OCI-LY7 (cell line): ENCODE results near the gene SEMA3C. TPM values are rescaled to one million over a fixed set of nuclear protein-coding genes. Genes with fewer than 3 reads are reported as not detected.

Source experiments
- BruUV-seq: library from RNA; stranded (reverse); fragments of 400-500 nt; replicated peaks from 2 replicates; lab custom pipeline; 2021; lab: Mats Ljungman, UMichigan
- CTCF ChIA-PET: fragments of 300-600 bp; sonication (Branson Sonifier 250); formaldehyde crosslinking; loops from one replicate; lab custom pipeline; 2022; ENCODE audit warnings: antibody characterized with exemption; ENCODE audit not compliant: unreplicated experiment; lab: Charles Lee
- POLR2A ChIA-PET: fragments of 300-600 bp; sonication (Branson Sonifier 250); formaldehyde crosslinking; loops from one replicate; lab custom pipeline; 2022; ENCODE audit warnings: antibody characterized with exemption; lab: Charles Lee
- DNase-seq: peaks from one replicate; pipeline ENCODE4 v3.0.0-alpha.2; 2015; ENCODE audit warnings: low spot score
- H2AFZ ChIP-seq: fragments of 200-600 bp; sonication (generic), shearing (Covaris generic); 2 replicates; pipeline ENCODE4 v1.6.1; 2014; ENCODE audit warnings: mild to moderate bottlenecking, antibody characterized with exemption, low read length, moderate library complexity
- H3K27ac ChIP-seq: fragments of 200-600 bp; sonication (generic); 2 replicates; pipeline ENCODE4 v1.5.1; 2014; ENCODE audit warnings: mixed run types, low read depth, mild to moderate bottlenecking, moderate library complexity, low read length, inconsistent platforms; ENCODE audit not compliant: poor library complexity, severe bottlenecking
- H3K36me3 ChIP-seq: fragments of 200-600 bp; sonication (generic); 2 replicates; pipeline ENCODE4 v1.6.1; 2014; ENCODE audit warnings: mild to moderate bottlenecking, antibody characterized with exemption, low read length, moderate library complexity, mixed read lengths; ENCODE audit not compliant: insufficient read depth
- H3K4me1 ChIP-seq: fragments of 200-600 bp; sonication (generic); 2 replicates; pipeline ENCODE4 v1.5.1; 2014; ENCODE audit warnings: mild to moderate bottlenecking, low read length; ENCODE audit not compliant: insufficient read depth, poor library complexity, severe bottlenecking
- H3K4me2 ChIP-seq: fragments of 200-600 bp; sonication (generic); 2 replicates; pipeline ENCODE4 v1.6.1; 2014; ENCODE audit warnings: mild to moderate bottlenecking, low read length
- H3K4me3 ChIP-seq: fragments of 200-600 bp; sonication (generic); 2 replicates; pipeline ENCODE4 v1.5.1; 2014; ENCODE audit warnings: mild to moderate bottlenecking, low read depth, low read length; ENCODE audit not compliant: poor library complexity, severe bottlenecking
- H3K79me2 ChIP-seq: fragments of 200-600 bp; sonication (generic); 2 replicates; pipeline ENCODE4 v1.6.1; 2016; ENCODE audit warnings: low read depth, mild to moderate bottlenecking, low read length, moderate library complexity, mixed read lengths; ENCODE audit not compliant: insufficient read depth
- H3K9me2 ChIP-seq: fragments of 200-600 bp; sonication (generic); 2 replicates; pipeline ENCODE4 v1.6.1; 2016; ENCODE audit warnings: mild to moderate bottlenecking, low read length, mixed read lengths; ENCODE audit not compliant: insufficient read depth
- H3K9me3 ChIP-seq: fragments of 200-600 bp; sonication (generic); 2 replicates; pipeline ENCODE4 v1.6.1; 2014; ENCODE audit warnings: mild to moderate bottlenecking, mixed run types, low read length, mixed read lengths
- H4K20me1 ChIP-seq: fragments of 200-600 bp; sonication (generic); 2 replicates; pipeline ENCODE4 v1.6.1; 2014; ENCODE audit warnings: mild to moderate bottlenecking, antibody characterized with exemption, low read length, moderate library complexity, mixed read lengths; ENCODE audit not compliant: insufficient read depth
- CTCF ChIP-seq: fragments of 200-600 bp; sonication (generic); conservative IDR thresholded peaks from 2 replicates; pipeline ENCODE4 v1.5.1; 2014; ENCODE audit warnings: mild to moderate bottlenecking, antibody characterized with exemption, low read length, moderate library complexity, mixed read lengths
- EZH2phosphoT487 ChIP-seq: fragments of 200-600 bp; sonication (generic); IDR thresholded peaks from 2 replicates; pipeline ENCODE4 v1.6.1; 2018; ENCODE audit warnings: low read depth, borderline replicate concordance, mild to moderate bottlenecking, mixed run types, antibody characterized with exemption, low read length, moderate library complexity, mixed read lengths
- intact Hi-C: fragments of 100-400 bp; cut with micrococcal nuclease; formaldehyde crosslinking; loops from one replicate; pipeline ENCODE4 v1.10.0; 2022; ENCODE audit not compliant: unreplicated experiment
- total RNA-seq, 2 experiments: library from RNA; depleted of rRNA in 1 of 2; stranded (reverse); fragments of >200 nt in 1 of 2; shearing (Covaris generic) in 1 of 2; gene quantifications; 2 replicates each; pipeline ENCODE4 v1.2.3, GENCODE V29; 2014 to 2022

SEMA3C gene
- total RNA-seq, 2 experiments from 2014 or later = not detected

- POLR2A ChIA-PET = no interaction called here
- Histone ChIP-seq H3K27ac (no peak overlapping the region), H3K36me3 (no peaks in the 10 kb centered on the region), H3K4me2 (no peak overlapping the region), H4K20me1 (no peaks in the 10 kb centered on the region), H3K9me3 (no peaks in the 10 kb centered on the region), H3K4me3 (no peak overlapping the region), H2AFZ (no peak overlapping the region), H3K9me2 (no peaks in the 10 kb centered on the region), H3K79me2 (no peaks in the 10 kb centered on the region), H3K4me1 (no peaks in the 10 kb centered on the region)
- DNase-seq = no peak
- TF ChIP-seq CTCF (no peak), EZH2phosphoT487 (no peak)
- CTCF ChIA-PET = no interaction called here
- intact Hi-C loops = no loop called here
- BruUV-seq = no TSS peak
Measured at GRCh38 chr7:80935991-80936780, 17.3 kb upstream of the SEMA3C start.

GRCh38 chr7:80934321-80934720 lies 15.5 kb upstream of the SEMA3C start:
- no peak overlapping the region for H3K4me3 ChIP-seq
- no peaks in the 10 kb centered on the region for H4K20me1 ChIP-seq
- H3K79me2 ChIP-seq = no peaks in the 10 kb centered on the region
- no peaks in the 10 kb centered on the region for H3K36me3 ChIP-seq
- no peak for DNase-seq
- H3K4me1 ChIP-seq = no peaks in the 10 kb centered on the region
- CTCF ChIA-PET = no interaction called here
- H3K27ac ChIP-seq = no peak overlapping the region
- BruUV-seq = no TSS peak
- H3K4me2 ChIP-seq = no peak overlapping the region
- no peaks in the 10 kb centered on the region for H3K9me2 ChIP-seq
- intact Hi-C loops = no loop called here
- no peak for TF ChIP-seq EZH2phosphoT487
- H2AFZ ChIP-seq = no peak overlapping the region
- POLR2A ChIA-PET = no interaction called here
- no peaks in the 10 kb centered on the region for H3K9me3 ChIP-seq

- no peaks in the 10 kb centered on the region for H3K36me3 ChIP-seq
- H3K4me2 ChIP-seq = no peak overlapping the region
- ChIA-PET POLR2A (no interaction called here), CTCF (no interaction called here)
- H3K9me2 ChIP-seq = no peaks in the 10 kb centered on the region
- H3K9me3 ChIP-seq = no peaks in the 10 kb centered on the region
- no peaks in the 10 kb centered on the region for H3K79me2 ChIP-seq
- no TSS peak for BruUV-seq
- no peak for DNase-seq
- H2AFZ ChIP-seq = no peak overlapping the region
- no peak overlapping the region for H3K4me3 ChIP-seq
- H3K4me1 ChIP-seq = no peaks in the 10 kb centered on the region
- no peaks in the 10 kb centered on the region for H4K20me1 ChIP-seq
- no peak overlapping the region for H3K27ac ChIP-seq
- intact Hi-C loops = no loop called here
- TF ChIP-seq CTCF = no peak
- TF ChIP-seq EZH2phosphoT487 = no peak
Measured at GRCh38 chr7:80932536-80932935, 13.7 kb upstream of the SEMA3C start.
